K562 (cell line): ENCODE data around the gene DGCR8. TPM values are rescaled to one million over a fixed set of nuclear protein-coding genes. Genes with fewer than 3 reads are reported as not detected.

ENCODE experiments used
- CEBPZ ChIP-seq: fragments of 150-350 bp; IDR thresholded peaks from 2 replicates; pipeline ENCODE4 v1.6.1; 2014; ENCODE audit warnings: low read depth, mild to moderate bottlenecking, low read length, borderline replicate concordance
- DEAF1 ChIP-seq: fragments of 450-650 bp; formaldehyde crosslinking; IDR thresholded peaks from 2 replicates; pipeline ENCODE4 v1.4.0; 2020; ENCODE audit warnings: mild to moderate bottlenecking, moderate library complexity
- MAZ ChIP-seq, 2 experiments: fragments of 450-650 bp in 1 of 2; sonication (generic) in 1 of 2; formaldehyde crosslinking; IDR thresholded peaks in 1 of 2; conservative IDR thresholded peaks in 1 of 2; 2 replicates each; pipeline versions ENCODE4 v1.4.0 to v1.5.0; 2020; ENCODE audit warnings: mild to moderate bottlenecking in 1 of 2, missing genetic modification reagents in 1 of 2
- NCOA4 ChIP-seq: fragments of 450-650 bp; IDR thresholded peaks from 2 replicates; pipeline ENCODE4 v1.6.1; 2018; ENCODE audit warnings: mild to moderate bottlenecking; ENCODE audit not compliant: partially characterized antibody
- PPARD ChIP-seq: fragments of 250-450 bp; sonication (Bioruptor Pico); IDR thresholded peaks from 2 replicates; pipeline ENCODE4 v1.8.0; 2022; ENCODE audit warnings: inconsistent platforms, mild to moderate bottlenecking, moderate library complexity
- RERE ChIP-seq: sonication (generic); formaldehyde crosslinking; IDR thresholded peaks from 2 replicates; pipeline ENCODE4 v1.8.0; 2023; ENCODE audit warnings: missing genetic modification reagents, mild to moderate bottlenecking, borderline replicate concordance
- RFX7 ChIP-seq: fragments of 250-450 bp; sonication (Bioruptor Pico); IDR thresholded peaks from 2 replicates; pipeline ENCODE4 v1.5.1; 2021; ENCODE audit warnings: mild to moderate bottlenecking
- ZC3H8 ChIP-seq: fragments of 450-650 bp; IDR thresholded peaks from 2 replicates; pipeline ENCODE4 v1.6.1; 2017
- ZNF124 ChIP-seq: sonication (generic); formaldehyde crosslinking; IDR thresholded peaks from 2 replicates; pipeline ENCODE4 v1.8.1; 2022; ENCODE audit warnings: missing genetic modification reagents
- ZNF639 ChIP-seq, 2 experiments: fragments of 200-800 bp in 1 of 2; sonication (Bioruptor generic) in 1 of 2; sonication (generic) in 1 of 2; formaldehyde crosslinking in 1 of 2; IDR thresholded peaks in 1 of 2; conservative IDR thresholded peaks in 1 of 2; 2 replicates each; pipeline versions ENCODE4 v1.5.0 to v1.6.1; 2016 to 2020; ENCODE audit warnings: missing compliant biosample characterization in 1 of 2, missing genetic modification characterization in 1 of 2, missing genetic modification reagents in 1 of 2
- ZNF77 ChIP-seq: fragments of 250-450 bp; sonication (Bioruptor Pico); IDR thresholded peaks from 2 replicates; pipeline ENCODE4 v1.5.0; 2020
- polyA plus RNA-seq, 8 experiments: library from polyadenylated mRNA; depleted of rRNA in 4 of 8; stranded (reverse) in 5 of 8; unstranded in 3 of 8; fragments of >200 nt; fragmentation: Nextera tagmentation in 2 of 8; fragmentation: Illumina TruSeq in 1 of 8; extraction: Ambion mirVana in 2 of 8; extraction: Trizol in 1 of 8; gene quantifications; 2 replicates each; pipeline versions ENCODE4 v1.2.1 to v1.2.3, GENCODE V29; 2011 to 2014; ENCODE audit warnings: inconsistent platforms in 1 of 8, missing spikeins in 1 of 8
- total RNA-seq, 7 experiments: library from RNA; depleted of rRNA in 6 of 7; stranded (reverse); fragments of >200 nt in 6 of 7; fragmentation: Illumina TruSeq in 2 of 7; extraction: Trizol in 2 of 7; gene quantifications; 2 replicates each; pipeline versions ENCODE4 v1.2.1 to v1.2.3, GENCODE V29; 2011 to 2021; ENCODE audit warnings: low replicate concordance in 1 of 7
- TF ChIP-seq, protein P1 (sequence below), 3 experiments: fragments of 200-800 bp in 1 of 3; sonication (Bioruptor generic) in 1 of 3; sonication (generic) in 1 of 3; formaldehyde crosslinking in 1 of 3; IDR thresholded peaks; 2 replicates each; pipeline versions ENCODE4 v1.6.1 to v1.8.0; 2016 to 2022; ENCODE audit warnings: mild to moderate bottlenecking in 2 of 3, missing compliant biosample characterization in 2 of 3, missing genetic modification characterization in 2 of 3, missing genetic modification reagents in 1 of 3

Gene DGCR8
- total and polyA plus RNA-seq, 9 of the 15 experiments (the other 6 are each of a cell fraction or from before 2014, with no cell fraction given), result 5.9 to 144 (median 80.1) TPM

GRCh38 chr22:20060700-20061480, 19.2 kb upstream of the DGCR8 start (continued):
- TF ChIP-seq PPARD (CRISPR knock-in tag) (no peak), ZNF124 (CRISPR knock-in tag) (no peak), NCOA4 (no peak), DEAF1 (CRISPR knock-in tag) (no peak), ZNF77 (no peak), ZC3H8 (no peak), RERE (CRISPR knock-in tag) (no peak), MAZ (CRISPR knock-in tag; conservative IDR thresholded peaks at IDR 0.05 in 1 of 2, IDR thresholded peaks at IDR 0.05 in 1 of 2) (no peak), ZNF639 (CRISPR knock-in tag; conservative IDR thresholded peaks at IDR 0.05 in 1 of 2, IDR thresholded peaks at IDR 0.05 in 1 of 2) (no peak), RFX7 (CRISPR knock-in tag) (no peak), CEBPZ (no peak)
- TF ChIP-seq, protein P1, sequence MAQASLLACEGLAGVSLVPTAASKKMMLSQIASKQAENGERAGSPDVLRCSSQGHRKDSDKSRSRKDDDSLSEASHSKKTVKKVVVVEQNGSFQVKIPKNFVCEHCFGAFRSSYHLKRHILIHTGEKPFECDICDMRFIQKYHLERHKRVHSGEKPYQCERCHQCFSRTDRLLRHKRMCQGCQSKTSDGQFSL (CRISPR knock-in tag; IDR thresholded peaks at IDR 0.05), result no peak
- TF ChIP-seq, protein P1 (tag; IDR thresholded peaks at IDR 0.05), result no peak
